Stimulated activated CD4-positive, alpha-beta T cell treated with anti-CD3 and anti-CD28 coated beads, Interleukin-15, amount 100 ng/mL, for 24 hours (primary cell): ENCODE results near the gene ABCC4.
A peak's percentile ranks its signal among the peaks of the same experiment; 100 is the strongest.
"Not testable (repeated sequence)": the region's sequence is repeated elsewhere in the genome, so short reads cannot be mapped to it uniquely, and the experiment has no call there.

ENCODE experiments used
- DNase-seq: peaks from one replicate; pipeline ENCODE4 v3.0.0-alpha.2; 2020

The ABCC4 gene

DNA sequence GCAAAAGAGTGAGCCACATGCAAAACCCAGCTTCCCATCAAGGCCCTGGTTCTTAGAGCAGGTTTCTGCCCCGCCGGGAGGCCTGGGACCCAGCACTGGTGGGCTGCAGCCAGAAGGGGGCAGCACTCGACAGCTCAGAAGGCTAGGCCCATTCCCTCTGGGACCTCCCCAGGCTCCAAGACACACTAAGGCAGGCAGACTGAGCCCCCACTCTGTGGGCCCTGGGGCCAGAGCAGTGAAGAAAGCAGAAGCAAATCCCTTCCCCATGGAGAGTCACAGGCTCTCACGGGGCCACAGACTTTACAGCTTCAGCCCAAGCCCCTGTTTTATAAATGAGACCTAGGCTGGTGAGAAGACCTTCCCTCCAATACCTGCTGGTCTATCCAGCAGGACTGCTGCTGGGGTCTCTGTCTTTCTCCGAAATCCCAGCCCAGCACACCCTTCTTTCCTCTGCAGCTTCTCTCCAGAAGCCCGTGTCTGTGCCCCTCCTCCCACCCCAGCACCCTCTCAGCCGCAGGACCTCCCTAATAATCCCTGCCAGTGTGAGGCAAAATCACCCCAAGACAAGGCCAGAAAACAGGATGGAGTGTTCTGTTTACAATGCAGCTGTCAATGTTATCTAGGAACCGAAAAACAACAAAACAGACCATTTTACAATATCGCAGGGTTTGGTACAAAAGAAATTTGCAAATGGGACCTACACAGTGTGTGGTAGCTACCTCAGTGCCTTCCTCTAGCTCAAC lies 109.3 kb downstream of the ABCC4 start:
- peak; percentile 81 for DNase-seq

DNA sequence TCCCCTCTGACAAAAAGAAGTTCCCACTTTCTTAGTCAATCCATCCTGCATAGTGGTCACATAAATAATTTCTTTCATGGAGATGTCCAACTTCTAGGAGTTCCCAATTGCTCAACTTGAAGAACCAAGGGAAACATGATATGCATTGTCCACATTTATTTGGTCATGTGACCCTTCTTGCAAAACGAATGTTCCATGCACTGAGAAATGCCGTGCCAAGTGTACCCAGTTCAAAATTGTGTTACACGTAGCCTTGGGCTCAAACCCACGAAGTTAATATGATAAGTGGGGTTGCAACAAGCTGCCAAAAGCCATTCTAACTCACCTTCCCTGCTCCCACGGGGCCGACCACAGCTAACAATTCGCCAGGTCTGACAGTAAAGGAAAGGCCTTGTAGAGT lies 113.1 kb downstream of the ABCC4 start:
- no peak for DNase-seq

DNA sequence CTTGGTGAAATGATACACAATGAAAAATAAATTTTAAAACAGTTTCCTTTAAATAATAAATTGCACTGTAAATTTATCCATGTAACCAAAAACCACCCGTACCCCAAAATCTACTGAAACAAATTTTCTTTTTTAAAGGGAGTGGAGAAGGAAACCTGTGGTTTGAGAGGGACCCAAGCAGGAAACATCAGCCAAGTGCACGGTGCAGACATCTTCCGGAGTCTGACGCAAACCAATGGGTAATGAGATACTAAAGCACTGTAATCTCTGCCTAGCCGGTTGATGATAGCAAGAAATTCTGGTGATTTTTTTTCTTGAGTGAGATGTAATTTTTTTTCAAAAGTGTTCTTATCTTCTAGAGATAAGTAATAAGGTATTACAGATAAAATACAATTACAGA lies 115.4 kb downstream of the ABCC4 start:
- peak; percentile 40 for DNase-seq

DNA sequence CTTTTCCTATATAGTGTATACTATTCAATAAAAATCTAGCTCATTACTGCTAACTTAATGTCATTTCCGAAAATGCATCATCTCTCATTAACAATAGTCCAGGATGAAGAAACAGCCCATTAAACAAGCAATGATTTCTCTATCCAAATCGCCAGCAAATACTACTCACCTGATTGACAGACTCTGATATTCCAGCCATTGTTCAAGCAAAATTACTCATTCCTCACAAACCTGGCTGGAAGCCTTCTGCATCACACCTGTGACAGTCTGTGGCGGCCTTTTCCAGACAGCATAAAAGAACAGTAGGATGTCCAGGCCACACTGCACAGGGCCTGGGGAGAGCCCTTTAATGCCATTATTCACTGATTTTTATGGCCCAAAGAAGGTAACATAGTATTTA lies 115.9 kb downstream of the ABCC4 start:
- no peak for DNase-seq

DNA sequence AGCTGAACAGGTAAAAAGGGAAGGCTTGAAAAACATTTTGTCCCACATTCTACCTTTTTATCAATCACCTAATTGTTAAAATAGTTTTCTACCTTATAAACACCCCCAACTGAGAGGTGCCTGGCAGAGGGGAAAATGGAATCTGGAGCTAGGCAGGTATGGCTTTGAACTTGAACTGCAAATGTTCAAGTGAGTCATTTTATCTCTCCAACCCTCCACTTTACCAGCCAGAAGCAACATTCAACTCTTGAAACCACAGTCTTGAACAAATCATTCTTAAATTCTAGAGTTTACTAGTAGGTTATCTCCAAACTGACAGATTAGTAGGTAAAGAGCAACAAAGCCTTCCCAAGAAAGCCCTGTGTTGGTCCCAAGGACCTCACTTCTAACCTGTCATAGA lies 116.9 kb downstream of the ABCC4 start:
- DNase-seq: peak; percentile 15

DNA sequence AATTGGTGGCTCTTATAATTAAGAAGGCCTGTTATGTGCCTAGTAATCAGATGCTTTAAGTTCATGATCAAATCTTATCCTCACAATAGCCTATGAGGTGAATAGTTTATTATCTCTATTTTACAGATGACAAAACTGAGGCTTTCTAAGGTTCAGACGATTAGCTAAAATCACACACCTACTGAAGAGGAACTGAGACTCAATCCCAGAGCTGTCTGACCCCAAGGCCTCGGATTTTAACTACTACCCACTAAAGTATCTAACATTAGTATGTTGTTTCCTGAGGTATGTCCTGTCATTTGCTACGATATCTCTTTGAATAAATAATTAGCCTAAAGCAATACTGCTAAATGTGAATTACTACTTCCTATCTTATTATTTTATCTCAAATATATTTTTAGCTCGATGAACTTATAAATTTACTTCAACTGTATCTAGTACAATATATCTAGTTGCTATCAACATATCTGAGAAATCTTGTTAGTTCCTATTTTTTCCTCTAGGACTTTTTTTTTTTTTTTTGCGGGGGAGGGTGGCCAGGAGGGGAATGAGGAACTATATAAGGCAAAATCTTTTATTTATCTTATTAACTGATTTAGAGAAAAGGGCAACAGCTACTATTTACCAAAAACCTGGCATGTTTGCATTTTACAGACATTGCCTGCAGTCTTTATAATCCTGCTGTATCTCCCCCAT lies 118.5 kb downstream of the ABCC4 start:
- DNase-seq: no peak

DNA sequence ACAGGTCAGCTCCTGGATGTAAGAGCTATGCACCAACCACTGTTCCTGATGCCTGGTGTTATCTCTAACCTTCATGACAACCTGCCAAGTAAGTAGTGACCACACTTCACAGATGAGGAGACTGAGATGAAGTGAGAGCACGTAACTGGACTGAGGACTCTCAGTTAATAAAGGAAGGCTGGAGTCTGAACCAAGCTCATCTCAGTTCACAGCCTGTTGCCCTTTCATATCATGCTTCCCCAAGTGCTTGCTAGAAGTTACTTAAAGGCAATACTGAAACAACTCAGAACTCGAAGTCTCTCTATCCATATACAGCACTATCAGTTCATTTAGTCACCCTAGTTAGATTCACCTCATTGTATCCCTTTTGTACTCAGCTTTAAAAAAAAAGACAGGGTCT lies 119.7 kb downstream of the ABCC4 start:
- no peak for DNase-seq

DNA sequence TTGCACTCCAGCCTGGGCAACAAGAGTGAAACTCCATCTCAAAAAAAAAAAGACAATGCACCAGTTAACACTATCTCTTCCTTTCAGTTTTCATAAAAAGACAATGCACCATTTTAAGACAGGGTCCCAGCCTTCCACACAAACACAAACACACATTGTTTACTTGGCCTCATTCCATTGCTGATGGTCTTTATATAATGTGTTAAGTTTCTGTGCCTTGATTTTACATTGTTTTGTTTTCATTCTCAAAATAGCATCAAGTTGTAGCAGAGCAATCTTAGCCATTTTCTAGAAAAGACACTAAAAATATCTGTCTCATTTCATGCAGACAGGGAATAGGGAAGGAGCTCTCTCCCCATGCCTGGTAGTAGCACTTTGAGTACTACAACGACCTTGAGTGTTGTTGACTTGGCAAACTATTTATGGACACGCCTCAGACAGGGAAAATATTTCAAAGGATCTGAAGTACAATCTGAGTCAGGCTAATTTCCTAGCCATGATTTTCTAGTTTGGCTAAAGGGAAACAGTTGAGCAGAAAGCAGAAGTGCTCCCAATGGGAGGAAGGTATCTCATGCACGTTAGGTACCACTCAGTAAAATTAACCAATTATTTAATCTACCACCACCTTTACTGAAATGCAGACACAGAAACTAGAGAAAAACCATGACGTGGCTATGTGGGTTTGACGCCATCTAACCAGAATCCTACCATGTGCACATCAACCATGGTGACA lies 120.6 kb downstream of the ABCC4 start:
- no peak for DNase-seq

DNA sequence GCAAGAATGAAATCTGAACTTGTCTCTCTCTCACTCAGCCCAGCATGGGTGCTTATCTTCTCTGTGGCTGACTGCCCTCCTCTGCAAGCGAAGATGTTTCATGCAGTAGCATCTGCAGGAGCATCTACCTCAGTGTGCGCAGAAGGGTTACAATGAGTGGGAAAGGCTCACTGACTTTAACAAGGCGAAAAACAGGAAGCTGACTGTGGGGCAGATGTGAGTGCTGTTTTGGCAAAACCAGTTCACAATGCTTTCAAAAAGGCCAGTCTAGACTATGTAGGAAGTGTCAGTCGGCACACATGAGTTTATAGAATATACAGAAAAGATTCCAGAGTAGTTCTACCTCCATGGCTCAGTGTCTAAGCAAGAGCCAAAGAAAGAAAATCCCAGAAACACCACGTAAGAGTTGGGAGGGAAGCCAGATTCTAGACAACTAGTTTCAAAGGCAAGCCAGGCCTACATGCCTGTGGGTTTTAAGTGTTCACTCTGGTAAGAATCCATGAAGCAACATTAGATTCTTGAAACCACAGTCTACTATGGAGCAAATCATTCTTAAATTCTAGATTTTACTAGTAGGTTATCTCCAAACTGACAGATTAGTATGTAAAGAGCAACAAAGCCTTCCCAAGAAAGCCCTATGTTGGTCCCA lies 124.5 kb downstream of the ABCC4 start:
- DNase-seq: peak; percentile 9

DNA sequence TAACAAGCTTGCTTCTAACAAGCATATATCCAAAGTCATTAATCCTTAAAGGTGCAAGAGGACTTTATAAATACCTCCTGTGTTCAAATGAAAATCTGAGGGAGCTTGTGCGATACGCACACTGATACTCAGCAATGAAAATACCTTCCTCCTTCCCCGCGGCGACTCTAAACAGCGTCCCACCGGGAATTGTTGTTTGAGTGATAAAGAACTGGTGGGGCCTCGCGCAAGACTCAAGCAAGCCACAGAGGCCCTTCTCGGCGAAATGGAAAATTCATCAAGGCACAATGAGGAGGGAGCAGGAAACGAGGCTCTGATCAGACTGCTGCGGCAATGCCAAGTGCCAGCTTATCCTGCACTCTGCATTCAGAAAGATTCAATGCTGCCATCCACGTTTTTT lies 126.7 kb downstream of the ABCC4 start:
- DNase-seq: no peak

DNA sequence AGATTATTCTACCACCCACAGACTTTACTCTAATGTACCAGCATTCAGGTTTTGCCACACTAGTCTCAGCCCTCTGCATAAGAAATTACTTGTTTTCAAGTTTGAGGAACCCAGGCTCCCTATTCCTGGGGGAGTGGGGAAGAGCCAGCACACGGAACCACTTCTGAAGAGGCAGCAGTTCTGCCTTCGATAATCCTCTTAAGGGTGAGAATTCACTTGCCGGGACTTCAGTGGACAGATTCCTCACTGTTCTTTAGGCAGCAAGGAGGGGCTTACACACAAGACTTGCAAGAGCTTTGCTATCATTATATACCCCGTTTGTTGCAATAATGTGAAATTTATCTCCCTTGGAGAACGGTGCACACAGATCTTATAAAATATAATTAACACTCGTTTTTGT lies 133.1 kb downstream of the ABCC4 start:
- no peak for DNase-seq

DNA sequence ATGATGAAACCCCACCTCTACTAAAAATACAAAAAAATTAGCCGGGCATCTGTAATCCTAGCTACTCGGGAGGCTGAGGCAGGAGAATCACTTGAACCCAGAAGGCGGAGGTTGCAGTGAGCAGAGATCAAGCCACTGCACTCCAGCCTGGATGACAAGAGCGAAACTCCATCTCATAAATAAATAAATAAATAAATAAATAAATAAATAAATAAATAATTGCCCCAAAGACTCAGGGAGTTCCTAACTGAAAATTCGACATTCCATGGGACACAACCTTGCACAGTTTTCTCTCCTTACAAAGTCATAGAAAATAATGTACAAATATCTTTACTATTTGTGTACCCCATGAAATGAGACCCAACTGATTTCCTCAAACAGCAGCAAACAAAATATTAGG lies 134.2 kb downstream of the ABCC4 start:
- DNase-seq: not testable (repeated sequence)

DNA sequence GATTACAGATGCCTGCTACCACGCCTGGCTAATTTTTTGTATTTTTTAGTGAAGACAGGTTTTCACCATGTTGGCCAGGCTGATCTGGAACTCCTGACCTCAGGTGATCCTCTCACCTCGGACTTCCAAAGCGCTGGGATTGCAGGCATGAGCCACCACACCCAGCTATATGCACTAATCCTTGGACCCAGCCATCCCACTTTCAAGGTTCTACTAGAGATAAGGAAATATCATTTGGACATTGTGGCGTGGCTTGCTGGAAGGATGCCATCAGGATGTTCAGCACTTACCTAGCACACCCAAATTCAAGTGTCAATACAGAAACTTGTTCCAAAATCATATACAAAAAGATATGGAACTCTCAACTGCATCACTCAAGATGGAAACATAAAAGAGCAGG lies 136.4 kb downstream of the ABCC4 start:
- DNase-seq: no peak

DNA sequence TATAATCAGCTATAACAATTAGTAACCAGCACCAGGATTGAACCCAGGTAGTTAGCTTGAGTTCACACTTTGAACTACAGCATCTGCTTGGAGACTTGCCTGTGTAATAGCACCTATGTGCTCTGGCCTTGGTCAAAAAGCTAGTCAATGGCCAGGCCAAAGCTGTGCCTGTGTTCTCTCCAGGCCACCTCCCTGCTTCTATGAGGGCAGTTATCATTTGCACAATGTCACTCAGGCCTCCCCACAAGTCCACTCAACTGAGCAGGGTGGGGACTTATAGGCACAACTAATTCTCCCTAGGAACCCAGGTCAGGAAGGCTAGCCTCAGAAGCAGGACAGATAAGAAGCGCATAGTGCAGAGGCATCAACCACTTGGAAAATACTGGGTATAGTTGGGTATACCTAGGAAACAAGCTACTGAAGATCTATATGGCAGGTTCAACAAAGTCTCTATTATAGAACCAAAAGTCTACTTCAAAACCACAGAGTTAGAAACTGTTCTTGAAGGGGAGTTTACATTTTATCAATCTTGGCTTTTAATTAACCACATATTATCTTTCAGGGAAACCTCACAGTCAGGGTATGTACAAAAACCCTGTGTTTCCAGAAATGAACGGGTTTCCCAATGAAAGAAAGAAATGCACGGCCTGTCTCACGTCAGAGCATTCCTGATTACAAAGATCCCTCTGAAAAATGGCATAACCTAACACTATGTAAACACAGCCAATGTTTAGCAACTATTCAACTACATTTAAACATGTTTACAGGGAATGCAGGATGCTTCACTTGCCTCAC lies 140.9 kb downstream of the ABCC4 start:
- DNase-seq: no peak

DNA sequence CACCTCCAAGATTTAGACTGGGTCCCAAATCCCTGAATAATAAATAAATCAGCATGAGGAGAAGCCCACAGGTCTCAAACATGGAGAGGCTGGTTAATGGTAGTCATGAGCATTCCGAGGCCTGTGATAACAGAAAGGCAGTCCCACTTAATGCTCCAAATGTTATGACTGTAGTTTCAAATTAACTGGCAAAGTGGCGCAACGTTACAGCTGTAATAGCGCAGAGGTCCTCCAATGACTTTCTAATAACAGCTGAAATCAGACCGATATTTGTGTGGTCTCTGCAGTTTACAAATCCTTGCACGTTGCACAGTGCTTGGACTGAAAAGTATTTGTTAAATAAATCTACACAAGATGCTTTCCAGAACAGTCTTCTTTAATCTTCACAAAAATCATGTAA lies 141.8 kb downstream of the ABCC4 start:
- no peak for DNase-seq

DNA sequence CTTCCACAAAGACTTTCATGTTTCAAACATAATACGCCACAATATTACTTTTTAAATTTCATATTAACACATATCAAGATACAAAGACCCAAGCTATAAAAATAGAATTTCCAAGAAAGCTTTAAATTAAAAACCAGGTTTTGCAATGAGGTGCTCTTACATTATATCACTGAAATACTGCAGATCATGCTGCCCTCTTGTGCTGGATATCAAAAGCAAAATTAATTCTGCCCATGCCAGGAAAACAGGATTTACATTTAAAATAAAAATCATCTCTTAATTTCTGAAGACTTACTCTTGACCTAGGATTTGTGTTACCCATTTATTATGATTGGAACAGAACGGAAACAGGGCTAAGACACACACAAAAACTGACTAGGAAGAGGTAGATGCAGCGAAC lies 145.0 kb downstream of the ABCC4 start:
- no peak for DNase-seq

DNA sequence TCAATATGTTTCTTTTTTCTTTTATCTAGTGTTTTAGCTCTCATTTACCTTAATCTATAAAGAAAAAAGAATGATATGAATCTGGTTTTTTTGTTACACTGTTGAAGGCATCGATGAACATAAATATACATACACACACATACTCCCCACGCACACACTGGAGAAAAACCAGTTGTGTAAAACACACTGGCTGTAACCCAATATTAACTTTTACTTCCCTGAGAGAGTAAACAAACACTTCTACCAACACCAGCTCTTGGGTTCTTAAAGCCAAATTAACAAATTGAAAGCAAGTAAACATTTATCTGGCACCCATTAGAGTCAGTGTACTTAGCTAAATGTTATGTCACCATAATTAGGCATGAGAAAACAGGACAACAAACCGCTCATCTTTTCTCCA lies 145.7 kb downstream of the ABCC4 start:
- no peak for DNase-seq

DNA sequence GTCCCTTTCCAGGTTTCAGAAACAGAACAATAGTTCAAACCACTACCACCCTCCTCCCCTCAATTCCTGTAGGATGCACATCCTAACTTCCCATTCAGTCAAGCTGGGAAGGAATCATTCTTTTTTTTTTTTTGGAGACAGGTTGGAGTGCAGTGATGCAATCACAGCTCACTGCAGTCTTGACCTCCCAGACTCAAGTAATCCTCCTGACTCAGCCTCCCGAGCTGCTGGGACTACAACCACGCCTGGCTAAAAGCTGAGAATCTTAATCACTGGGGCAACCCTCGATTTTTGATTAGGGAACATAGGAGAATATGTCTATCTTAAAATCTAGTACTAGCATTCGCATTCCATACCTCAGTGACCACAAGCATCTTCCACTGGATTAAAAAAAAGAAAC lies 146.2 kb downstream of the ABCC4 start:
- DNase-seq: no peak

DNA sequence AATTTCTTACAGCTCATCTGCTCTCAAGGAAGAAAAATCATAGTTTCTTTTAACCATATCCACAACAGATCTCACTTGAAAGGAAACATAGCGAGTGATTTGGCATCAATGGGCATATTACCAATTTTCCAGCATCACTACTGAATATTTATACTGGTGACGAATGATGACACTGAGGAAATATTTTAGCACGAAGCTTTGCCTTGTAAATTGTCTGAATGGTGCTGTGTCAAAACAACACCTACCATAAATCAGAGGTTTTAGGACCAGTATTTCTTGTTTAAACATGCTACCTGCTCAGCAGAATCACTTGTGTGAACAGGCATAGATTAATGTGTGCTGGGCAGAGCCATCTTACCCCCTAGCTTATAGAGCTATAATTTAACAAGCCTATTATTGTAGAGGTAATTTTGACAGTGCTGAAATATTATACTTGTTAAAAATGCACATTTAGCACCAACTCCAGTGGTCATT lies 146.8 kb downstream of the ABCC4 start:
- no peak for DNase-seq

DNA sequence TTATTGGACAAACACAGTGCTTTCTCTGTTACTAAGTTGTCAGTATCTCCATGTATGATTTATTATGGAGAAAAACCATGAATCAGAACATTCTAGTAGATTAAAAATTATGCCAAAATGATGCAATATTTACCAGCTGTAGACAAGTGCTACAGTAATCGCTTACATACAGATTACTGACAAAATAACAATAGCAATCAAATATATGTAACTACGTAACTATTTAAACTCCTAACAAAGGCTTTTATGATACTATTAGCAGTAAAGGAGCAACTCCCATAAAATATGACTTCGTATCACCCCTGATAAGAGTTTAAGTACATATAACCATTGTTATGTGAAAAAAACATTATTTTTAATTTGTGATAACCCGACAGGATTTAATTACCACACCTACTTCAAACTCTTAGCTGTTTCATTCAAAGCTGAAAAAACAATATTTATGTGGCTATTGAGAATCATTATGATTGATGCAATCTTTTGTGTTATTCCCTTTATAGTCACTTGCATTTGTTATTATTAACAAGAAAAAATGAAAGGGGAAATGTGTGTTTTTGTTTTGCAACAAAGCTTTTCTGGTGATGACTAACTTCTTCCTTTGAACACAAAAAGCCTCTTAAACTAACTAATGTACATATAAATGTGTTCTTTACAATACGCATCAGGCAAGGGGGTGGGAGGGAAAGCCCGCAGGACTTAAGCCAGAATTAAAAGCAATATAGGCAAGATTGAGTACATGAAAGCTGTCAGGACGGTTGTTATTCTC lies 147.4 kb downstream of the ABCC4 start:
- DNase-seq: no peak

DNA sequence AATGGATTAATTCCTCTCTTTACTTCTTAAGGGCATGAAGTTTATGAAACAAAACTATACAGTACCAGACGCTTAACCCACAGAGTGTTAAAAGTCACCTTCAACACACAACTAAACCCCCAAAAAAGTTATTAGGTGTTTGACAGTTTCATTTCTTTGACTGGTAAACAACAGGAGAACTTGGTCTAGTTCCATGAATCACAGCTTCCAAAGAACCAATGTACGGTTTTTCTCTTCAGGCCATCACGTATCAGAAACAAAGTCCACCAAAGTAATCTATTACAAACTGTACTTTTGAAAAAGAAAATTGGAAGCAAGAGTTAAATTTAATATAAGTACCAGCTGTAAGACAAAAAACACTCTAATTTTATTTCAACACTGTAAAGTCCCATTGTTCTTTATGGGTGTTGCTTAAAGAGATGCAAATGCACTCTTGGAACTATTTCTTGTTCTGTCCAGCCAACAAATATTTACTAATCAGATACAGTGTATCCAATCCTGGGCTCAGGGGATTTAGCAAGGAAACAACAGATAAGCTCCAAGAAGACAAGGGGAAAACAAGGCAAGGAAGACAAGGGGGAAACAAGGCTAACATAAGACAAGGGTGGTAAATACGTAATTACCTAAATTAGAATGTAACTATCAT lies 149.2 kb downstream of the ABCC4 start:
- no peak for DNase-seq
